HCT116 (cell line): Measurements from ENCODE around the gene TUBA1C. TPM values are rescaled to one million over a fixed set of nuclear protein-coding genes. Genes with fewer than 3 reads are reported as not detected.
A peak's percentile ranks its signal among the peaks of the same experiment; 100 is the strongest.

Experiments
- ATAC-seq: fragments of 200-7000 bp; cut with Tn5 transposase; 2 replicates; pipeline ENCODE4 v1.9.1; 2020; ENCODE audit warnings: mild to moderate bottlenecking, moderate library complexity
- BruUV-seq: library from RNA; stranded (reverse); fragments of 400-500 nt; replicated peaks from 2 replicates; lab custom pipeline; 2021; lab: Mats Ljungman, UMichigan
- CTCF ChIA-PET: fragments of 300-600 bp; sonication (Branson Sonifier 250); formaldehyde crosslinking; loops from one replicate; lab custom pipeline; 2021; ENCODE audit warnings: antibody characterized with exemption; lab: Charles Lee
- POLR2A ChIA-PET: fragments of 300-600, 350-600 bp; sonication (Branson Sonifier 250); formaldehyde crosslinking; loops from one replicate; lab custom pipeline; 2021; ENCODE audit warnings: antibody characterized with exemption; lab: Charles Lee
- RAD21 ChIA-PET, 2 experiments: fragments of 300-600 bp; sonication (Branson Sonifier 250); formaldehyde crosslinking; loops; one replicate each; lab custom pipeline; 2023; ENCODE audit warnings: low total read pairs in 2 of 2; ENCODE audit not compliant: uncharacterized antibody in 2 of 2, unreplicated experiment in 2 of 2, low non-redundant PET in 1 of 2; lab: Charles Lee
- DNase-seq: peaks from one replicate; pipeline ENCODE4 v3.0.0-alpha.2; 2010; ENCODE audit warnings: low read depth, low spot score
- H2AFZ ChIP-seq: fragments of 200-600 bp; shearing (Covaris generic), sonication (generic); 2 replicates; pipeline ENCODE4 v1.6.1; 2017; ENCODE audit warnings: low read depth, mixed run types, mixed read lengths, antibody characterized with exemption, low read length; ENCODE audit not compliant: poor library complexity, severe bottlenecking
- H3K27ac ChIP-seq: 2 replicates; pipeline ENCODE4 v1.5.1; 2012; ENCODE audit warnings: low read depth, low read length
- H3K27me3 ChIP-seq: fragments of 200-600 bp; sonication (generic); 2 replicates; pipeline ENCODE4 v1.6.1; 2016; ENCODE audit warnings: mixed run types, low read length, mixed read lengths; ENCODE audit not compliant: insufficient read depth
- H3K36me3 ChIP-seq, 2 experiments: fragments of 200-500 bp in 1 of 2; fragments of 200-600 bp in 1 of 2; sonication (Bioruptor generic) in 1 of 2; sonication (generic) in 1 of 2; 2 replicates each; pipeline versions ENCODE4 v1.5.1 to v1.6.1; 2014 to 2016; ENCODE audit warnings: low read length in 2 of 2, inconsistent platforms in 1 of 2, mixed read lengths in 1 of 2, mixed run types in 1 of 2; ENCODE audit not compliant: insufficient read depth in 2 of 2, control insufficient read depth in 1 of 2
- H3K4me1 ChIP-seq, 2 experiments: fragments of 200-600 bp in 1 of 2; sonication (generic) in 1 of 2; 2 replicates each; pipeline versions ENCODE4 v1.5.1 to v1.6.1; 2012 to 2017; ENCODE audit warnings: low read length in 2 of 2, inconsistent platforms in 1 of 2, mild to moderate bottlenecking in 1 of 2, mixed read lengths in 1 of 2, mixed run types in 1 of 2, moderate library complexity in 1 of 2; ENCODE audit not compliant: insufficient read depth in 2 of 2, control insufficient read depth in 1 of 2
- H3K4me2 ChIP-seq: fragments of 200-600 bp; sonication (generic); 2 replicates; pipeline ENCODE4 v1.6.1; 2017; ENCODE audit warnings: mixed run types, low read length, mixed read lengths
- H3K4me3 ChIP-seq, 2 experiments: fragments of 200-600 bp in 1 of 2; sonication (generic) in 1 of 2; replicated peaks in 1 of 2; 2 replicates each; pipeline ENCODE4 v1.5.1; 2011 to 2016; ENCODE audit warnings: low read length in 2 of 2, control low read depth in 1 of 2, low read depth in 1 of 2, mild to moderate bottlenecking in 1 of 2, mixed read lengths in 1 of 2, mixed run types in 1 of 2
- H3K79me2 ChIP-seq: fragments of 200-600 bp; sonication (generic); 2 replicates; pipeline ENCODE4 v1.6.1; 2017; ENCODE audit warnings: mild to moderate bottlenecking, mixed run types, low read length, moderate library complexity, mixed read lengths; ENCODE audit not compliant: insufficient read depth
- H3K9ac ChIP-seq: fragments of 200-600 bp; sonication (generic); 2 replicates; pipeline ENCODE4 v1.6.1; 2016; ENCODE audit warnings: low read length, mixed read lengths
- H3K9me2 ChIP-seq: fragments of 200-600 bp; sonication (generic), shearing (Covaris generic); 2 replicates; pipeline ENCODE4 v1.6.1; 2017; ENCODE audit warnings: mixed run types, mild to moderate bottlenecking, moderate library complexity; ENCODE audit not compliant: insufficient read depth
- H3K9me3 ChIP-seq, 2 experiments: fragments of 200-500 bp in 1 of 2; fragments of 200-600 bp in 1 of 2; sonication (Bioruptor generic) in 1 of 2; sonication (generic) in 1 of 2; 2 replicates each; pipeline ENCODE4 v1.6.1; 2014 to 2017; ENCODE audit warnings: low read length in 2 of 2, mixed read lengths in 2 of 2, inconsistent platforms in 1 of 2, low read depth in 1 of 2, mild to moderate bottlenecking in 1 of 2, mixed run types in 1 of 2, moderate library complexity in 1 of 2; ENCODE audit not compliant: control insufficient read depth in 1 of 2, insufficient read depth in 1 of 2
- H4K20me1 ChIP-seq: fragments of 200-600 bp; sonication (generic), shearing (Covaris generic); 2 replicates; pipeline ENCODE4 v1.6.1; 2017; ENCODE audit warnings: mixed run types, mild to moderate bottlenecking, moderate library complexity; ENCODE audit not compliant: insufficient read depth
- CBX3 ChIP-seq: IDR thresholded peaks from 2 replicates; pipeline ENCODE4 v1.6.1; 2012; ENCODE audit warnings: low read depth
- CTCF ChIP-seq, 3 experiments: fragments of 200-600 bp in 1 of 3; sonication (generic) in 1 of 3; IDR thresholded peaks in 2 of 3; conservative IDR thresholded peaks in 1 of 3; 2 replicates each; pipeline ENCODE4 v1.5.1; 2012 to 2017; ENCODE audit warnings: low read depth in 2 of 3, low read length in 2 of 3, antibody characterized with exemption in 1 of 3, borderline replicate concordance in 1 of 3, control low read depth in 1 of 3, mild to moderate bottlenecking in 1 of 3, mixed read lengths in 1 of 3, mixed run types in 1 of 3, moderate library complexity in 1 of 3; ENCODE audit not compliant: insufficient read depth in 1 of 3
- ELF1 ChIP-seq: IDR thresholded peaks from 2 replicates; pipeline ENCODE4 v1.6.1; 2012; ENCODE audit warnings: low read depth, borderline replicate concordance
- FOSL1 ChIP-seq: IDR thresholded peaks from 2 replicates; pipeline ENCODE4 v1.6.1; 2012; ENCODE audit warnings: low read depth
- JUND ChIP-seq: IDR thresholded peaks from 2 replicates; pipeline ENCODE4 v1.6.1; 2012
- POLR2A ChIP-seq: IDR thresholded peaks from 2 replicates; pipeline ENCODE4 v1.7.0; 2011; ENCODE audit warnings: borderline replicate concordance; ENCODE audit not compliant: insufficient read depth, insufficient read length; ENCODE audit errors: extremely low read depth
- POLR2AphosphoS5 ChIP-seq: IDR thresholded peaks from 2 replicates; pipeline ENCODE4 v1.6.1; 2011; ENCODE audit warnings: mild to moderate bottlenecking, low read depth, low read length, moderate library complexity
- RAD21 ChIP-seq: IDR thresholded peaks from 2 replicates; pipeline ENCODE4 v1.6.1; 2012; ENCODE audit warnings: low read depth, mild to moderate bottlenecking
- SIN3A ChIP-seq: IDR thresholded peaks from 2 replicates; pipeline ENCODE4 v1.6.1; 2012; ENCODE audit warnings: low read depth
- SP1 ChIP-seq: IDR thresholded peaks from 2 replicates; pipeline ENCODE4 v1.6.1; 2012; ENCODE audit warnings: low read depth
- SRF ChIP-seq: IDR thresholded peaks from 2 replicates; pipeline ENCODE4 v1.6.1; 2012; ENCODE audit warnings: low read depth
- intact Hi-C: fragments of 100-400 bp; cut with micrococcal nuclease; formaldehyde crosslinking; loops from 2 replicates; pipeline ENCODE4 v1.10.0; 2022
- total RNA-seq: library from RNA; stranded (reverse); gene quantifications from one replicate; pipeline ENCODE4 v1.2.1, GENCODE V29; 2021; ENCODE audit not compliant: unreplicated experiment

Gene TUBA1C
- total RNA-seq, 1 experiment from 2014 or later, result 571 TPM

GRCh38 chr12:49225576-49226166 lies 39.2 kb upstream of the TUBA1C start:
- H2AFZ ChIP-seq, result no peak overlapping the region
- RAD21 ChIA-PET, result no interaction called here
- ATAC-seq (peak; percentile 89), DNase-seq (no peak)
- peaks cover 6 to 13% of the 10 kb centered on the region in 2 experiments; a peak in 3 of 4 replicates for H3K4me1 ChIP-seq
- H3K79me2 ChIP-seq, result no peaks in the 10 kb centered on the region
- no peak overlapping the region for H3K4me3 ChIP-seq
- H3K9ac ChIP-seq, result no peak overlapping the region
- H4K20me1 ChIP-seq, result no peaks in the 10 kb centered on the region
- no TSS peak for BruUV-seq
- intact Hi-C loops, result no loop called here
- no peaks in the 10 kb centered on the region for H3K36me3 ChIP-seq
- H3K4me2 ChIP-seq, result peak overlapping the region; percentile 1; the same call in 1 of the 2 replicates
- no peak overlapping the region for H3K27ac ChIP-seq
- H3K9me2 ChIP-seq, result no peaks in the 10 kb centered on the region
- TF ChIP-seq FOSL1 (no peak), CTCF (IDR thresholded peaks at IDR 0.05 in 2 of 3, conservative IDR thresholded peaks at IDR 0.05 in 1 of 3; ENCODE audit: borderline replicate concordance in 1 of 3, insufficient read depth in 1 of 3, low read depth in 2 of 3, low read length in 2 of 3) (peak in 1 of 3 experiments; percentile 26; a peak in 2 of 6 replicates), RAD21 (peak; percentile 43; the same call in 1 of the 2 replicates)
- POLR2A ChIA-PET, result interaction anchor here (0.6 to 1.0 kb wide), 2 partner anchors 95 to 436 kb away, joined by 5 to 6 read pairs; partner anchors contain the start of gene TUBA1B
- no peaks in the 10 kb centered on the region for H3K9me3 ChIP-seq
- CTCF ChIA-PET, result interaction anchor here (0.9 to 1.3 kb wide), 5 partner anchors 9 to 156 kb away, joined by 3 to 11 read pairs (median 3); partner anchors contain the start of genes RHEBL1 and TUBA1B
- no peaks in the 10 kb centered on the region for H3K27me3 ChIP-seq

- no peaks in the 10 kb centered on the region for H3K79me2 ChIP-seq
- RAD21 ChIA-PET, result no interaction called here
- no TSS peak for BruUV-seq
- POLR2A ChIA-PET, result no interaction called here
- no peak for TF ChIP-seq FOSL1
- no peak for TF ChIP-seq CBX3
- no peak for TF ChIP-seq ELF1
- no peak for TF ChIP-seq POLR2AphosphoS5
- TF ChIP-seq JUND, result no peak
- no peak for TF ChIP-seq RAD21
- TF ChIP-seq POLR2A, result no peak
- TF ChIP-seq SRF, result no peak
- TF ChIP-seq SP1, result no peak
- TF ChIP-seq SIN3A, result no peak
- H3K4me2 ChIP-seq, result no peak overlapping the region
- intact Hi-C loops, result no loop called here
- CTCF ChIA-PET, result interaction anchor here (0.7 kb wide), 1 partner anchor 8 kb away, joined by 3 read pairs; no protein-coding TSS in a partner anchor
- no peak overlapping the region for H3K4me3 ChIP-seq
- ATAC-seq, result no peak
- H4K20me1 ChIP-seq, result no peaks in the 10 kb centered on the region
- H3K4me1 ChIP-seq, result peaks cover 6 to 11% of the 10 kb centered on the region in 2 experiments; a peak in 3 of 4 replicates
- no peaks in the 10 kb centered on the region for H3K9me3 ChIP-seq
- DNase-seq, result no peak
- no peak overlapping the region for H3K9ac ChIP-seq
- H2AFZ ChIP-seq, result no peak overlapping the region
- no peaks in the 10 kb centered on the region for H3K36me3 ChIP-seq
- H3K27me3 ChIP-seq, result no peaks in the 10 kb centered on the region
- no peaks in the 10 kb centered on the region for H3K9me2 ChIP-seq
- H3K27ac ChIP-seq, result no peak overlapping the region
These were observed 37.2 kb upstream of the TUBA1C start for GRCh38 chr12:49227713-49228112.
